HG03457 (cell line): ENCODE data around the gene HEY2.
"Not testable (repeated sequence)": the region's sequence is repeated elsewhere in the genome, so short reads cannot be mapped to it uniquely, and the experiment has no call there.

Source experiments
- ATAC-seq: cut with Tn5 transposase; IDR thresholded peaks from one replicate; pipeline ENCODE4 v1.9.1; 2021; ENCODE audit warnings: moderate number of reproducible peaks; ENCODE audit not compliant: unreplicated experiment

Gene HEY2

GRCh38 chr6:125765944-125766343 lies 16.5 kb downstream of the HEY2 start:
- ATAC-seq: no peak

- no peak for ATAC-seq
Measured at GRCh38 chr6:125766641-125767040, 17.2 kb downstream of the HEY2 start.

- no peak for ATAC-seq
Measured at GRCh38 chr6:125769147-125769783, 19.8 kb downstream of the HEY2 start.

- no peak for ATAC-seq
Measured at GRCh38 chr6:125773387-125774341, 24.2 kb downstream of the HEY2 start.

- ATAC-seq: not testable (repeated sequence)
Measured at GRCh38 chr6:125776107-125776826, 26.8 kb downstream of the HEY2 start.

- ATAC-seq: peak; percentile 80
Measured at GRCh38 chr6:125779924-125780539, 30.6 kb downstream of the HEY2 start.

- ATAC-seq: peak; percentile 67
Measured at GRCh38 chr6:125780540-125781313, 31.3 kb downstream of the HEY2 start.

- ATAC-seq: peak; percentile 30
Measured at GRCh38 chr6:125781314-125781868, 32.0 kb downstream of the HEY2 start.

GRCh38 chr6:125784365-125784764 lies 34.9 kb downstream of the HEY2 start:
- no peak for ATAC-seq

GRCh38 chr6:125787791-125788190 lies 38.4 kb downstream of the HEY2 start:
- no peak for ATAC-seq

- ATAC-seq: no peak
Measured at GRCh38 chr6:125789167-125789566, 39.7 kb downstream of the HEY2 start.

- ATAC-seq: peak; percentile 8
Measured at GRCh38 chr6:125789576-125790357, 40.3 kb downstream of the HEY2 start.

GRCh38 chr6:125790358-125791150 lies 41.1 kb downstream of the HEY2 start, which contains the start of gene NCOA7:
TSS of gene NCOA7 (plus strand) at chr6:125790960. CDS start at chr6:125815355, 24,395 bp downstream.
- peak; percentile 68 for ATAC-seq

GRCh38 chr6:125791151-125791819 lies 41.9 kb downstream of the HEY2 start:
- peak; percentile 30 for ATAC-seq

- no peak for ATAC-seq
Measured at GRCh38 chr6:125791820-125792165, 42.4 kb downstream of the HEY2 start.

GRCh38 chr6:125792172-125792571 lies 42.7 kb downstream of the HEY2 start:
- no peak for ATAC-seq

- no peak for ATAC-seq
Measured at GRCh38 chr6:125792680-125793079, 43.2 kb downstream of the HEY2 start.

GRCh38 chr6:125793280-125793679 lies 43.8 kb downstream of the HEY2 start:
- ATAC-seq: no peak
